Activated T-cell treated with anti-CD3 and anti-CD28 coated beads, Interleukin-2, amount 50 U/mL, for 48 hours (primary cell): ENCODE measurements around the gene HOXB4.

Experiments used
- DNase-seq, 2 experiments: peaks; one replicate each; pipeline ENCODE4 v3.0.0-alpha.2; 2020

Gene HOXB4

GRCh38 chr17:48558057-48558830, 19.9 kb downstream of the HOXB4 start:
- DNase-seq = no peak

GRCh38 chr17:48556576-48557401, 21.4 kb downstream of the HOXB4 start:
- DNase-seq = no peak

- DNase-seq = no peak
Observed at GRCh38 chr17:48556229-48556575, 21.9 kb downstream of the HOXB4 start.

- no peak for DNase-seq
Observed at GRCh38 chr17:48555258-48556228, 22.6 kb downstream of the HOXB4 start.

DNA sequence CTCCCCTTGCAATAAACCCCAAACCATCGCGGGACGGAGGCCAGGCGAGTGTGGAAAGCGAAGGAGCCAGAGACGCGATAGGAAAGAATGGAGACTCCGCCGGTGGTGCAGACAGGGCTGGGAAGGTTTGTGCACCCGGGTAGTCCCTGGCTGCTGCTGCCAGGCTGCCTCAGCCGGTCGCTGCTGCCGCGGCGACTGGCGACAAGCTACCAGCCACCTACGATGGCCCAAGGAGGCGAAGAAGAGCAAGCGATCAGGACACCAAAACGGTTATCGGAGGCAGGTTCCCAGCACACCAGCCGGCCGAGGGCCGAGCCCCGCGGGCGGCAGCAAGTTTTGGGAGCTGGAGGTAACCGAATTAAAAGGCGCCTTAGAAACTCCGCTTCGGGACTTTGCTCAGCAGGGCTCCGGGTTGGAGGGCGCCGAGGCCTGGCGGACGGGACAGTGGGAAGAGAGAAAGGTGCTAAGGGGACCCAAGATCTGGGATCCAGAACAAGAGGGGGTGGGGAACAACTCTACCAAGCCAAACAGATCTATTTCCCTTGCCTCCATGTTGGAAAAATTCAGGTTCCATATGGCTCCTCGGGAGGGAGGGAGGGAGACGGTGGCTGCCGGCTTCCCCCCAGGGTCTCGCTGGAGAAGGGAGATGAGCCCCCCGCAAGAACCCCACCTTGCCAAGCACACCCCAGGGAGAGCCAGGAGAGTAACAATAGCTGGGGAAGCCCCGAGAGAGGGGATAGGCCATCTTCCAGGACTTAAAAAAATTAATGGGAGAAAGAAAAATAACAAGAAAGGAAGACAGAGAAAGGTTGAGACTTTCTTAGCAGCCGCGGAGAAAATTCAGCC, 23.5 kb downstream of the HOXB4 start:
- no peak for DNase-seq

DNA sequence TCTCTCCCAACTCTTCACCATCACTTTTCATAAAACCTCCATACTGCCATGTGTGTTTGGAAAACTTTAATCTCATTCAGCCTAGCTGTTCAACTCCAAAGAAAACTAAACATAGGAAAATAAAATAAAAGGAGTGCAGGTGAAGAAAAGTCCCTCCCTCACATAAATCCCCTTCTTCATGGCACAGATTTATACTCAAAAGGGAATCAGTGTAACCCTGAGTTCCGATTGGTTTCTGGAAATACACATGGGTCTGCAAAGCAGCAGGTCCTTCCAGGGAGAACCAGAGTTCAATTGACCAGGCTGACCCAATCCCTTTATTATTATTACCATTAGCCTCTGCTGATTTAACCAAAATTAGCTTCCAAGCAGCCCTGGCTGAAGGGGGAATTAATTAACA, 24.3 kb downstream of the HOXB4 start:
- DNase-seq = no peak

DNA sequence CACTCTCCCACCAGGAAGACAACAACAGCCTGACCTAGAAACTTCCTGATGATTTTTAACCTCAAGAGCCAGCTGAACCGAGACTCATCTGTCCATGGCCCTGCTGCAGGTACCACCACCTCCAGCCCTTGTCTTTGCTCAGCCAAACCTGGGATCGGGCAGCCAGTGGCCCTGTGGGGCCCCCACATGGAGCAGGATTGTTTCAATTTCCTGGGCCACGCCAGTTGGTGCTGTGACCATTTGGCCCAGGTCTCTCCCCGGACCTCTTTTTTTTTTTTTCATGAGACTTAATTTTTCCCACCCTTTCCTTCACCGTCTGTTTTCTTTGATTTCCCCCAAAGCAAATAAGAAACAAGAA, 25.0 kb downstream of the HOXB4 start:
- DNase-seq = no peak

DNA sequence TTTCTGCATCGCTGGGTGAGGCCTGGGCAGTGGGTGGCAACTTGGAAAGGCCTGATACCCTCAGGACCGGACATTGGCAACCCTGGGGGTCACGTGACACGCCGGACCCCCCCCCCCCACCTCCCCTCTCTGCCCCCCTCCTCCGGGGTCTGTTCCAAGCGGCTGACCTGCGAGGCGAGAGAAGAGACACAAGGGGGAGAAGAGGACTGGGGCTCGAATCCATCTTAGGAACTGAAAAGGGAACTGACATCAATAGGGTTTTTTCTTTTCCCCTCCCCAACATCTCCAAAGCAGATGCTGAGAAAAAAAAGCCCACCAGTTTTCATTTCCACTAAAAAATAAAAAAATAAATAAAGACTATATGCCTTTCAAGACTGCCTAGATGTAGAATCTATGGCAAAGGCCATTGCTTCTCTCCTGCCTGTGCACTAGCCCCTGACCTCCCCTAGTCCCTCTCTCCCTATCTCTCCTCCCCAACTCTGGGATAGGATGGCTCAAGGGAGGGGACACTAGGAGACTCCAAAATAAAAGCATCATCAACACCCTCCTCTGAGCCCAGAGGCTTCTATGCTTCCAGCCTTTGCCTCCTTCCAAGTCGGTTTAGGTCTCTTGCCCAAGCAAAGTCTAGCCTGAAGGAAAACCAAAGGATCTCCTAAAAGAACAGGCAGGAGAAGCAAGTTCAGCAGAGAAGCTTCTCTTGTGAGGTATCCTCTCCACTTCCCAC, 25.5 kb downstream of the HOXB4 start:
- DNase-seq = no peak

DNA sequence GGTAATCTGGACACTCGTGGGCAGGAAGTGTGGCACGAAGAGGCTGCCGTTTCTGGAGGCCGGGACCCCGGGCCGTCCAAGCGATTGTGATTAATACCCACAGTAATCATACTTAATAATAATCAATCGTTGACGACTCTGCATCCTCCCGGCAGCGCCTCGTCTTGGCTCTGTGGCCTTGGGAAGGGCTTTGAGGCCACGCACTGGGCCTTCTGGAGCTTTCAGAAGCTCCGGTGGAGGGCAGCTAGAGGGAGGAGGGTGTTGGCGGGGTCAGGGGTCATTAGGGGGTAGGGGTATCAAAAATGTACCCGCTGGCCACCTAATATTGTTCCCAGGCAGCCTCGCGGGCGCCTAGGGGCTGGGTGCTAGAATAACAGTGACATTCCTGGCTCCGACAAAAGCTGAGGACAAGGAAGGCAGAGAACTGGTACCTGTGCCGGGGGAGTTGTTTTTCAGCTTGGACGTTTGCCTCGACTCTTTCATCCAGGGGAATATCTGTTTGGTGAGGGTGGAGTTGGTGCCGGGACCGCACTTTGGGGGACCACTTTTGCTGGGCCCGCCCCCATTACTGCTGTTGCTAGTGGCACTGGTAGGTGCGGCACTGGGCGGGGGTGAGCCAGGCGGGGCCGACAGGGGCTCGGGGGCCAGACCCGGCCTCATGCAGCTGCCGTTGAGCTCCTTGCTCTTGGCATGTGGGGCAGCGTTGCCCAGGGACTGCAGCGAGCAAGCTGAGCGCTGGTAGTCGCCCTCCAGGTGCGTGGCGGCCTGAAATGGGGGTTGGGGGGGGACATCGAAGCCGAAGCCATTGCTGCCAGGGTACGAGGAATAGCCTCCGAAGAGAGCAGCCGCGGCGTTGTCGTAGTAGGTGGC, 26.3 kb downstream of the HOXB4 start:
- DNase-seq = no peak

GRCh38 chr17:48551214-48551555, 27.0 kb downstream of the HOXB4 start:
- DNase-seq = no peak

GRCh38 chr17:48550502-48551213, 27.5 kb downstream of the HOXB4 start:
- DNase-seq = no peak

GRCh38 chr17:48549914-48550501, 28.1 kb downstream of the HOXB4 start:
- DNase-seq = no peak

DNA sequence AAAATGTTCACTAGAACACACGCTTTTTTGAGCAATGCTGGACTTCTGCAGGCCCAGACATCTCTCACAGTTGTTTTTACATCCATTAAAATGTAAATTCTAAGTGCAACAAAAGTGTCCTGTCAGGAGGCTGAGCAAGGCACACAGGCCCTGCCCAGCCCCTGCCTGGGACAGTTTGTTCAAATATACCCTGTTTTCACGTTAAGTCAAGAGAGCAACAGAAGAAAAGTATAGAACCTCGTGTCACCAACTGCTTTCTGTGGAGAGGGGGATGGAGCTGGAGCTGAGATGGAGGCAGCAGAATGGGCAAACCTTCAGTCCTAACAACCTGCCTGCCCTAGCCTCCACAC, 28.9 kb downstream of the HOXB4 start:
- no peak for DNase-seq

DNA sequence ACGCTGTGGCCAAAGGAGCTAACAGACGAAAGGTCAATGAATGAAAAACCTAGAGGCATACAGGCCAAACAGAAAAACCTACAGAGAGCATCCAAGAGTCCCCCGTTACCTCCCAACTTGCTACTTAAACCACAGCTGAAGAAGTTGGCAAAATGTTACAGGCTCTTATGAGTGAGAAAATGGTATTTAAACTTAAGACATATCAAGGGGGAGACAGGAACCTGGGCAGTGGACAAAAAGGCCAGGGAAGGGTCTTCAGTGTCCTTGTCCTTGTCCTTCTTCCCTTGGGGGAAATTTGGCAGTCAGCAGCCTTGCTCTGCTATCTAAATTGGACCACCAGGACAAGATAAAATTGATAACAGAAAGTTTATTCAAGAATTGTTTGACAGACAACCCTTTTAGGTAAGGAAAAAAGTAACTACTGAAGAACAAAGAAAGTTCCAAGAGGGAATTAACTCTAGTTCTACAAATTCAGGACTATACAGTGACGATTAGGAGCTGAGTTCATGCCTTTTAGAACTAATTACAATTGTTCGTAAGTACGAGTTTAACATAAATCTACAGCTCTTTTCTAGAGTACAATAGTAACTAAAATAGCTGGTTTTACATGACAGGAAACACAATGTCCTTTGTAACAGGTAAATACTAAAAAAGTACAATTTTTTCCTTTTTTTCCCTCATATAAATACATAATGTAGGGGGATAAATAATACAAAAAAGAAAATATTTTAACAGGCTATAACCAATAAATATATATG, 29.4 kb downstream of the HOXB4 start:
- DNase-seq = no peak

DNA sequence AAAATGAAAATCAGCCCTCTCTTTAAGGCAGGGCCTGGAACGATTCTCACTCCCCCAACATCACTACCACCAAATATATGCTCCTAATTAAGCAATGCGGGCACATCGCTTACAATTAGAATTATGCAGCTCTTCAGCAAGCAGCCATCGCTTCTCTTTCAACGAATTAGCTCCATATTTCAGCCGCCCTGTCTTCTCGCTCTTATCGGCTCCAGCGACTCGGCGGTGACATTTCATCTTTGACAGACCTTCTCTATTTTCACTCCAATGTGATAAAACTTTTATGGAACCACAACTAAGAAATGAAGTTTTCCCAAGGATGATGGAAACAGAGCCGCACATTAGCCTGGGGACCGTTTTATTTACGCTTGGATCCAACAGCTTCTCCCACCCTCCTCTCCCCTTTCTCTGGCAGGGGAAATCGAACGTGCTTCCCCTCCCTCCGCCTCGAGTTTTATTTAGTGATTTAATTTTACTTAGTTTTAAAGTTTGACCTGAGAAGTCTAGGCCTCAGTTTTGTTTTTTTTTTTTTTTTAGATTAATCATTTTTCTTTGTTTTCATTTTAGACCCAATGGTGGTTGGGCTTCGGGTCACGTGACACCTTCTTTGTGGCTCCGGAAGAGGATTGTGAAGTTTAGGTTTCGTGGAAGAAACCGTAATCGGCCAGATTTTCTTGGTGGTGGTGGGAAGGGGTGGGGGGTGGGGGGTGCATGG, 30.2 kb downstream of the HOXB4 start:
- peak; percentile 42 for DNase-seq

DNA sequence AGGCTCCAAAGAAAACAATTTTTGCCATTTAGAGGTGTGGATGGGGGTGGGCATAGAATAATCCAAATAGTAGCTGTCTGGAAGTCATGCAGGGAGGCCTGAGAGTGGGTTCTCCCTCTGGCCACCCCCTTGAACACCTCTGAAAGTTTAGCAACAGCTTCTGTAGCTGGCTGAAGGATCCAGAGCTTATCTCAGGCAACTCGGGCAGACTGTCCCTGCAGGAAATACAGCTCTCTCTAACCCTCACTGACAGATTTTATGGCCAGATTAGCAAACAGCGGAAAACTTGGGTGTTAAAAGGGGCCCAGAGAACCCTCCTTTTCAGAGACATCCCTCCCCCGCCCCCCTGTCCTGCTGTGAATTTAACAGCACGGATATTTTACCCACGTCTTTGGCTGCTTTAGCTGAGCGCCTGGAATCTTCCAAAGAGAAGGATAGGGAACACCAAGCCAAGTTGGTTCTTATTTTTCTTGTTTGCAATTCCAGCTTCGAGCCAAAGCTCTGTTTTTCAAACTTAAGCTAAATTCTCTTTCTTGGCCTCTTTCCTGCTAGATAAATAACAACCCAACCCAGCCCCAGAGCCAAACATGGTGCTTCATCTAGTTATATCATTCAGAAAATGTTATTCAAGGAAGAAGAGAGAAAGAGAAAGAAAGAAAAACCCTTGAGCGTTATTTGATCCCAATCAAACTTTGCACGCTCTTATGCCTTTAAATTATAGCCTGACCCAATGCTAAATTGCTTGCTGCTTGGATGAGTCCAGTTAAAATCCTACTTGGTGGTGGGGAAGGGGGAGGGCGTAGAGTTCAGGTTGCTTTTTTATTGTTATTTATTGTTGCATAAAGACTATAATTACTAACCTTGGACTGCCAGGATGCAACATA, 31.0 kb downstream of the HOXB4 start:
- no peak for DNase-seq
